TTC549 (cell line): Measurements from ENCODE around the gene ADK.
"Not testable (repeated sequence)": the region's sequence is repeated elsewhere in the genome, so short reads cannot be mapped to it uniquely, and the experiment has no call there.

ENCODE experiments used
- FAIRE-seq: peaks from 2 replicates; lab custom pipeline; 2012; peaks lifted over from hg19 to GRCh38; lab: Jason Lieb, UNC

ADK gene

GRCh38 chr10:74432841-74433594 is 282.0 kb downstream of the ADK start:
- no peak for FAIRE-seq

DNA sequence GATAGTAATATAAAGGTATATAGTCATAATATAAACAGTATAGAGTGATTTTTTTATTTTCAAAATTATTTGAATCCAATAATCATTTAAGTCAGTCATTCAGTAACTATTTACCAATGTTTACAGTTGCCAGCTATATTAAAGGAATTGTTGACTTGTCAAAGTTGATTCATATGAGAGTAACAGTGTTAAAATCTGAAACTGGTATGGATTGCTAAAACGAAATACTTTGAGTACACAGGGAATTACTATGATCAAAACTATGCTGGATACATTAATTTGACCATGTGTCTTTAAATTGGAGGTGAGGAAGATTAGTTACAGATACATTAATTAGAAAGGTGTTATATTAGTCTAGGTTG is 282.6 kb downstream of the ADK start:
- no peak for FAIRE-seq

DNA sequence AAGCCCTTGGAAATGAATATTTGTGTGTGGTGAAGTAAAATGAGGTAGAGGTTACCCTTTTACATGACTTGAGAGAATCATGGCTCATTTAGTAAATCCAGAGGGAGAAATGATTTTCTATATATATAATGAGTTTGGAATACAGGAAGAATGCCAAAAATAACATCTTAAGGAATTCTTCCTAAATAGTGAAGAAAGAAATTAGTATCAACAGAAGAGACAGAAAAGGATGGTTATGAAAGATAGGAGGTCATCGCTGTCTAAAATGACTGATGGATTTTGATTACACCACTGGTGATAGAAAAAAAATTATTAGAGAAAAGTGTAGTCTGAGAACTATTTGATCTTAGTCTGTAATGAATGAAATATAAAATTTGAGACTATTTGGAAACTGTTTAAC is 283.0 kb downstream of the ADK start:
- no peak for FAIRE-seq

DNA sequence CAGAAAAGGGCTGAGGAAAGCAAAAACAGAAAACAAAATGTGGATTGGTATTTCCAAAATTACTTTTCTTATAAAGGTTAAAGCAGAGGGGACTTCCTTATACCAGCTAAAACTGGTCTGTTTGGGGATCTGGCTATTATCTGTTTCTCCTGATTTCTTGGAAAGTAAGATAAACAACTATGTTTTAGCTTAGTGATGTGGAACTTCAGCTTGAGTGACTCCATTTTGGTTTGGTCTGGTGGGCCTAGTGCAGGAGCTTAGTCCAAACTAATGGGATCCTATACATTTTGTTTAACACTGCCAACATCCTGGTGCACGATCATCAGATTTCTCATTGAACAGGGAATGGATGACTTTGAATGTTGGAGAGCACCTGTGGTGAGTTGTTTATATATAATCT is 283.5 kb downstream of the ADK start:
- no peak for FAIRE-seq

GRCh38 chr10:74436523-74437170 is 285.6 kb downstream of the ADK start:
- FAIRE-seq, result peak; percentile 9

GRCh38 chr10:74437822-74438221 is 286.8 kb downstream of the ADK start:
- FAIRE-seq, result no peak

GRCh38 chr10:74439213-74439612 is 288.2 kb downstream of the ADK start:
- no peak for FAIRE-seq

DNA sequence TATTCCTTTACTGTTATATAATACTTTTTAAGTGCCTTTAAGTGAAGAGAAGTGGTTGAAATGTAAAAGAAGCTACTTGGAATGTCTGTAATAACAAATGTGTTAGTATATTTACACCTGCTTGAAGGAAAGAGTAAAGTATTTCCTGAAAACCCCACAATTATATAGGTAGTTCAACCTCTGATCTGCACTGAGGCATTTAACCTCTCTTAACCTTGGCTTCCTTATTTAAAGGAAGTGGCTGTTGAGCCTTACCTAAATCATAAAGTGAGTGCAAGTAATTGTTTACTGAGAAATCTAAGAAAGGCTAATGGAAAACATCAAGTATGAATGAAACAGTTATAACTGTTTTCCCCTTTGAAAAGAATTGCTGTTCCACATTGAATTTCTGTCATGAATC is 294.5 kb downstream of the ADK start:
- FAIRE-seq, result no peak

- FAIRE-seq, result peak; percentile 29
Measured at GRCh38 chr10:74450602-74451001, 299.6 kb downstream of the ADK start.

GRCh38 chr10:74451127-74451829 is 300.3 kb downstream of the ADK start:
- no peak for FAIRE-seq

DNA sequence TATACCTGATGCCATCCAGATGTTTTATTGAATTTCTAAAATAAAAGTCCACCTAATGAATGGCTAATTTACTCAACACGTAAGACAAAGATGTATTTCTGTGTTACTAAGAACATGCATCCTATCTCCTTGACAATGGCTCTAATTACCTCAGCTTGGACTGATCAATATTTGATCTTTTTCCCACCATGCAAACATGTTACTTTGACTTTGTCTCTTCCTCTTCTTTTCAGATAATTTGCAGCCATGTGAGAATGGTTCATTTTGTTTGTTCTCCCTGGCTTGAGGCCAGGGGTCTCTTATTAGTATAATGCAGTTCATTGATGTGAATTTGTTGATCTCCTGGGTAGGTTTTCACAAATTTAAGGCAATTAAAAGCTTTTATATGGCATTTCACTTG is 302.1 kb downstream of the ADK start:
- no peak for FAIRE-seq

DNA sequence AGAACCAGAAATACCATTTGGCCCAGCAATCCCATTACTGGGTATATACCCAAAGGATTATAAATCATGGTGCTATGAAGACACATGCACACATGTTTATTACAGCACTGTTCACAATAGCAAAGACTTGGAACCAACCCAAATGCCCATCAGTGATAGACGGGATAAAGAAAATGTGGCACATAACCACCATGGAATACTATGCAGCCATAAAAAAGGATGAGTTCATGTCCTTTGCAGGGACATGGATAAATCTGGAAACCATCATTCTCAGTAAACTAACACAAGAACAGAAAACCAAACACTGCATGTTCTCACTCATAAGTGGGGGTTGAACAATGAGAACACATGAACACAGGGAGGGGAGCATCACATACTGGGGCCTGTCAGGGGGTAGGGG is 306.5 kb downstream of the ADK start:
- FAIRE-seq, result not testable (repeated sequence)

DNA sequence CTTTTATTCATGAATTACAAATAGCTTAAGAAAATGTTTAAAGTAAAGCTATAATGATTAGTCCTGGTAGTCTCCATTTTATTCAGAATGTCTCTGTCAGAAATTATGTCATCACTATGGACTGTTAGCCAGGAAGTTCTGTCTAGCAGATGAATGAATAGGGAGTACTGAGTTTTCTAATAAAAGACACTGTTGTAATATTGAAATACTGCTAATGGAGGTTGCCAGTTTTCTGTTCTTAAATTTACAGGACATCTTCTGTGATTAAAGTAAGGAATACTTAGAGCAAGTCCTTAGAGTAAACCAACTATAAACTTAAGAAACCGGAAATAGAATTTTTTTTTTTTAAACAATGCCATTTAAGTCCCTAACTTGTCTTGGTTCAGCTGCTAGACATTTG is 309.8 kb downstream of the ADK start:
- no peak for FAIRE-seq

DNA sequence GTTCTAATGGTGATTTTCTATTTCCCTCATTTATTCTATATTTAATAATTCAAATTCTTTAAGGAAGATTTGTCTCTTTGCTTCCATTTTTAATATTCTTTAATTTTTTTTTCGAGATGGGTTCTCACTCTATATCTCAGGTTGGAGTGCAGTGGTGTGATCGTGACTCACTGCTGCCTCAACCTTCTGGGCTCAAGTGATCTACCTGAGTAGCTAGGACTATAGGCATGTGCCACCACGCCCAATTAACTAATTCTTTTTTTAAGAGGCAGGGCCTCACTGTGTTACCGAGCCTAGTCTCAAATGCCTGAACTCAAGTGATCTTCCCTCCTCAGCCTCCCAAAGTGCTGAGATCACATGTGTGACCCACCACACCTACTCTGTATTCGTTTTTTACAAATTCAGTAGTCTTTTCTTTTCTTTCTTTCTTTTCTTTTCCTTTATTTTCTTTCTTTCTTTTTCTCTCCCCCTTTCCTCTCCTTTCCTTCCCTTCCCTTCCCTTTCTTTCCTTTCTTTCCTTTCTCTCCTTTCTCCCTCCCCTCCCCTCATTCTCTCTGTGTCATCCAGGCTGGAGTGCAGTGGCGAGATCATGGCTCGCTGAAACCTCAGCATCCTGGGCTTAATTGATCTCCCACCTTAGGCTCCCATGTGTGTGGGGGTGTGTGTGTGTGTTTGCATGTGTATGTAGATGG is 323.1 kb downstream of the ADK start:
- FAIRE-seq, result no peak

DNA sequence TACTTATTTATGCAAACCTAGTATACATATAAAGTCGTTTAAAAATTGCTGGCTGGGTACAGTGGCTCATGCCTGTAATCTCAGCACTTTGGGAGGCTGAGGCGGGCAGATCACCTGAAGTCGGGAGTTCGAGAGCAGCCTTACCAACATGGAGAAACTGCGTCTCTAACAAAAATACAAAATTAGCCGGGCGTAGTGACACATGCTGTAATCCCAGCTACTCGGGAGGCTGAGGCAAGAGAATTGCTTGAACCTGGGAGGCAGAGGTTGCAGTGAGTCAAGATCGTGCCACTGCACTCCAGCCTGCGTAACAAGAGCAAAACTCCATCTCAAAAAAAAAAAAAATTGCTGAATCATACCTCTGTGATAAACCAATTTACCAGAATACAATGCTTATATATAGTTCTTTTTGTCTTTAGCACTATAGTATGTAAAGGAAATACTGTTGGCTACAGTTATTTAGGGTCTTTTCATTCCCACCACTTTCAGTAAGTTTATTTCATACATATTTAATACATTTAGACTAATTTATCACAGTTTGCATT is 325.2 kb downstream of the ADK start:
- not testable (repeated sequence) for FAIRE-seq

DNA sequence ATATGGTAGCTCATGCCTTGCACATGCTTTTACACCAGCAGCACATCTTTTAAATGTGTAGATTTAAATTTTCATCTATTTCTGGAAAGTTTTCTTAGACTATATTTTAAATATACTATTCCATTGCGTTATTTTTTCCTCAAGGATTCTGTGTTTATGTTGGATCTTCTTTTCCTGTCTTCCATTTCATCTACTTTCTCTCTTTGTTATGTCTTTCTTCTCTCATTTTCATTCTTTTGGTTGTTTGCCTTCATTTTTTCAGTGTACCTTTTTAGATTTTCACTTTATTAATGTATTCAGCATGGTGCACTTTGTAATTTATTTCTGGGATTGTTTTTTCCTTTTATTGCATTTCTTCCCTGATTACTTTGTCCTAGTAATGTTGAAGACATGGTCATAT is 329.8 kb downstream of the ADK start:
- no peak for FAIRE-seq

DNA sequence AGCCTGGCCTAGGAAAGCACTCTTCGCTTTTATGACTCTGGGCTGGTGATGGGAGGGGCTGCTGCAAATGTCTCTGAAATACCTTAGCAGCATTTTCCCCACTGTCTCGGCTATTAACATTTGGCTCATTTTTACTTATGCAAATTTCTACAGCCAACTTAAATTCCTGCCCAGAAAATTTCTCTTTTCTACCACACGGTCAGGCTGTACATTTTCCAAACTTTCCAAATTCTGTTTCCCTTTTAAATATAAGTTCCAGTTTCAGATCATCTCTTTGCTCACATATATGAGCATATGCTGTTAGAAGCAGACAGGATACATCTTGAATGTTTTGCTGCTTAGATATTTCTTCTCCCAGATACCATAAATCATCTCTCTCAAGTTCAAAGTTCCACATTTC is 332.3 kb downstream of the ADK start:
- FAIRE-seq, result no peak

GRCh38 chr10:74485283-74485682 is 334.3 kb downstream of the ADK start:
- no peak for FAIRE-seq

DNA sequence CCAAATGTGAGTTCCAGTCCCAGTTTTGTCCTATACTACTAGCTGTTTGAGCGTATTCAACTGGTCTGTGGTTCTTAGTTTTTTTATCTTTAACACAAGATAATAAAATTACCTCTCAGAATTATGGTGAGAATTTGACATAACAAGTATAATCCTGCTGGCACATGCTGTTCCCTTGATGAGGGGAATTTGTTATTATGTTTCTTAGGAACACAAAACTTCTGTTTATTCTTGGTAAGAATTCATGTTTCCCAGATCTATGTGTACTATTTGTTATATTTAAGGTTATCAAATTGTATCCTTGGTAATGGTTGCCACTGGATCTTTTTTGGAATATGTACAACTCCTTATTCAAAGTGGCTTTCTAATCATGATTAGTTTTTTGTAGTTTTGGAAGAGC is 335.6 kb downstream of the ADK start:
- no peak for FAIRE-seq

DNA sequence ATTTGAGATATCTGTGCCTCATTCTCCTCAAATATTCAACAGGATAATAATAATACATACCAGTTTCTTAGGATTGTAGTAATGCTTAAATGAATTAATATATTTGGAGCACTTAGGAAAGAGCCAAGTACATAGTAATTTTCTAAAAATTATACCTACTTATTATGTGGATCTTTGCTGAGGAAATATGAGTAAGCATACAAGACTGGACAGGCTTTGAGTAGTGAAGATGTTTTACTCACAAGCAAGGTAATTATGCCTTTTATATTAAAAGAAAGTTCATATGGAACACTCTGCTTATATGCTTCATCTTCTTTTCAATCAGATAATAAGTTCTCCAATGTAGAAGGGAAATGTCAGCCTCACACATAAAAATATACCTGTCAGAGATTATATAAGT is 337.9 kb downstream of the ADK start:
- FAIRE-seq, result no peak

- FAIRE-seq, result no peak
Measured at GRCh38 chr10:74490551-74490950, 339.5 kb downstream of the ADK start.

DNA sequence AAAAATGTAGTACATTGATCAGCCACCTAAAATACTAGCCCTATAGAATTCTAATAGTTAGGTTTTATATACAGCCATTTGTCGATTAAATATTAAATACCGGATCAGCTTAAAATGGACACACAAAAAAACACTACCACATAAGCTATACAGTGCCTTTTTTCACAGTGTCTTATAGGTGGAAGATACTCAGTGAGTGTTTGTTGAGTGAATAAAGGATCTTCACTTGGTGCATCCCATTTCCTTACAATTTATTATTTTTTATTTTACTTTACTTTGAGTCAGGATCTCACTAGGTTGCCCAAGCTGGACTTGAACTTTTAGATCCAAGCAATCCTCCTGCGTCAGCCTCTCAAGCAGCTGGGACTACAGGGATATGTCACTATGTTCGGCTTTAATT is 340.0 kb downstream of the ADK start:
- FAIRE-seq, result no peak

GRCh38 chr10:74496276-74496675 is 345.3 kb downstream of the ADK start:
- not testable (repeated sequence) for FAIRE-seq
